Liver (tissue), 9 donors: Measurements from ENCODE around the gene MAN1C1. TPM values are rescaled to one million over a fixed set of nuclear protein-coding genes. Genes with fewer than 3 reads are reported as not detected.

ENCODE experiments used
- DNase-seq: peaks from one replicate; pipeline ENCODE4 v3.0.0-alpha.2; 2017; ENCODE audit warnings: low spot score
- H3K27ac ChIP-seq, 2 donors: one replicate each; pipeline ENCODE4 v1.7.0; 2013; ENCODE audit warnings: inconsistent platforms in 2 of 2, low read length in 2 of 2, control low read depth in 1 of 2, low read depth in 1 of 2, mild to moderate bottlenecking in 1 of 2
- H3K27me3 ChIP-seq, 4 donors: one replicate each; pipeline versions ENCODE4 v1.6.1 to v1.7.0; 2013; ENCODE audit warnings: low read length in 3 of 4, inconsistent platforms in 1 of 4, mild to moderate bottlenecking in 1 of 4, moderate library complexity in 1 of 4; ENCODE audit not compliant: control insufficient read depth in 4 of 4, insufficient read depth in 4 of 4
- H3K36me3 ChIP-seq, 4 donors: one replicate each; pipeline versions ENCODE4 v1.6.1 to v1.7.0; 2013; ENCODE audit warnings: low read length in 3 of 4, mild to moderate bottlenecking in 3 of 4, low read depth in 1 of 4, moderate library complexity in 1 of 4; ENCODE audit not compliant: control insufficient read depth in 4 of 4, insufficient read depth in 3 of 4
- H3K4me1 ChIP-seq, 4 donors: one replicate each; pipeline versions ENCODE4 v1.6.1 to v1.7.0; 2013; ENCODE audit warnings: low read length in 3 of 4, mild to moderate bottlenecking in 3 of 4, moderate library complexity in 1 of 4; ENCODE audit not compliant: control insufficient read depth in 4 of 4, insufficient read depth in 4 of 4
- H3K4me3 ChIP-seq, 3 donors: one replicate each; pipeline versions ENCODE4 v1.6.1 to v1.7.0; 2013; ENCODE audit warnings: low read length in 3 of 3, control low read depth in 1 of 3, low read depth in 1 of 3, mild to moderate bottlenecking in 1 of 3
- H3K9ac ChIP-seq, 2 donors: one replicate each; pipeline ENCODE4 v1.7.0; 2013; ENCODE audit warnings: low read length in 2 of 2, mild to moderate bottlenecking in 2 of 2, moderate library complexity in 2 of 2, control low read depth in 1 of 2, low read depth in 1 of 2
- H3K9me3 ChIP-seq, 4 donors: one replicate each; pipeline versions ENCODE4 v1.6.1 to v1.7.0; 2013; ENCODE audit warnings: low read length in 3 of 4; ENCODE audit not compliant: control insufficient read depth in 4 of 4
- FOXA1 ChIP-seq: IDR thresholded peaks from 2 replicates; pipeline ENCODE4 v1.6.1; 2016; ENCODE audit warnings: antibody characterized with exemption
- FOXA2 ChIP-seq: IDR thresholded peaks from 2 replicates; pipeline ENCODE4 v1.6.1; 2016; ENCODE audit warnings: antibody characterized with exemption
- GABPA ChIP-seq, 2 donors: IDR thresholded peaks in 1 of 2; conservative IDR thresholded peaks in 1 of 2; 2 replicates each; pipeline ENCODE4 v1.6.1; 2016; ENCODE audit warnings: antibody characterized with exemption in 2 of 2, mild to moderate bottlenecking in 1 of 2, moderate library complexity in 1 of 2
- HNF4A ChIP-seq, 2 donors: conservative IDR thresholded peaks; 2 replicates each; pipeline ENCODE4 v1.6.1; 2016; ENCODE audit warnings: antibody characterized with exemption in 2 of 2, mild to moderate bottlenecking in 2 of 2
- HNF4G ChIP-seq: IDR thresholded peaks from 2 replicates; pipeline ENCODE4 v1.6.1; 2016; ENCODE audit warnings: antibody characterized with exemption
- JUND ChIP-seq, 2 donors: IDR thresholded peaks; 2 replicates each; pipeline ENCODE4 v1.6.1; 2016; ENCODE audit warnings: antibody characterized with exemption in 2 of 2
- NR2F2 ChIP-seq: IDR thresholded peaks from 2 replicates; pipeline ENCODE4 v1.6.1; 2016; ENCODE audit warnings: antibody characterized with exemption
- RAD21 ChIP-seq, 2 donors: IDR thresholded peaks; 2 replicates each; pipeline ENCODE4 v1.6.1; 2016; ENCODE audit warnings: antibody characterized with exemption in 2 of 2, mild to moderate bottlenecking in 2 of 2
- RXRA ChIP-seq, 2 donors: IDR thresholded peaks; 2 replicates each; pipeline ENCODE4 v1.6.1; 2017 to 2018; ENCODE audit warnings: antibody characterized with exemption in 2 of 2, mild to moderate bottlenecking in 1 of 2
- SP1 ChIP-seq: IDR thresholded peaks from 2 replicates; pipeline ENCODE4 v1.6.1; 2018; ENCODE audit warnings: antibody characterized with exemption, mild to moderate bottlenecking
- YY1 ChIP-seq: IDR thresholded peaks from 2 replicates; pipeline ENCODE4 v1.6.1; 2016; ENCODE audit warnings: antibody characterized with exemption, mild to moderate bottlenecking
- WGBS: extraction: QIAGEN DNeasy Blood & Tissue Kit; methylation state at CpG from one replicate; pipeline ENCODE4 v1.1.7; 2013; 5-methylcytosine and 5-hydroxymethylcytosine counted together
- polyA plus RNA-seq, 2 donors: library from polyadenylated mRNA; stranded (reverse) in 1 of 2; unstranded in 1 of 2; fragments of 200-250 nt in 1 of 2; fragments of >200 nt in 1 of 2; fragmentation: Nextera tagmentation in 1 of 2; extraction: Ambion mirVana in 1 of 2; gene quantifications; one replicate each; pipeline versions ENCODE4 v1.2.1 to v1.2.3, GENCODE V29; 2013 to 2015
- total RNA-seq, 2 donors: library from RNA; depleted of rRNA; stranded (reverse); fragments of >200 nt; gene quantifications; one replicate each; pipeline ENCODE4 v1.2.3, GENCODE V29; 2014
- TF ChIP-seq, protein P1 (sequence below): IDR thresholded peaks from 2 replicates; pipeline ENCODE4 v1.6.1; 2016; ENCODE audit warnings: antibody characterized with exemption, mild to moderate bottlenecking
- TF ChIP-seq, protein P2 (sequence below): IDR thresholded peaks from 2 replicates; pipeline ENCODE4 v1.6.1; 2016; ENCODE audit warnings: antibody characterized with exemption
- TF ChIP-seq, protein P3 (sequence below): fragments of 150-350 bp; IDR thresholded peaks from 2 replicates; pipeline ENCODE4 v1.5.1; 2017; ENCODE audit warnings: improper control_type of control experiment, low read depth, low read length; ENCODE audit not compliant: missing input control
- TF ChIP-seq, protein P4 (sequence below): IDR thresholded peaks from 2 replicates; pipeline ENCODE4 v1.6.1; 2016; ENCODE audit warnings: antibody characterized with exemption
- TF ChIP-seq, protein P5 (sequence below): IDR thresholded peaks from 2 replicates; pipeline ENCODE4 v1.6.1; 2016; ENCODE audit warnings: antibody characterized with exemption
- donor health status: healthy.
- donor health status: healthy.
- donor health status: healthy.
- donor health status: healthy.
- donor health status: healthy.

The MAN1C1 gene
- total and polyA plus RNA-seq, 4 donors: 6.3 to 16.0 (median 8.1) TPM

DNA sequence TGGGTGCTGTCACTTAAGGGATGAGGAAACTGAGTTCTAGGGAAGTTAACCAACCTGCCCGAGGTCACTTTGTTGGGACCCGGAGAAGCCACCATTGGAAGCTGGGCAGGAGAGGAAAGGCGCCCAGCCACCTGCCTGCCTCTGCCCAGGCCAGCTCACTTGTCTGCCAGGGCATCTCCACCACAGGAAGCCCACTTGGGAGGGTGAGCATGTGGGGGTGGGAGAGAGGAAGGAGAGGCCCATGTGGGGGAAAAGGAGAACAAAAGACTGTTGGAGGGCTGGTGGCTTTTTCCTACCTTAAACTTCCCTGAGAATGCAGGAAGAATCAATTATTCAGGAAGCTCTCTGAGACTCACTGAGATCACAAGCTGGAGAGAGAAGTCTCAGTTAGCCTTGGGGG is 139.6 kb downstream of the MAN1C1 start:
- Histone ChIP-seq H3K27ac (no peak overlapping the region), H3K4me3 (no peak overlapping the region), H3K4me1 (no peaks in the 10 kb centered on the region), H3K9me3 (no peaks in the 10 kb centered on the region), H3K36me3 (peaks cover 0 to 5% (median 2%) of the 10 kb centered on the region in 4 donors), H3K9ac (no peak overlapping the region), H3K27me3 (no peaks in the 10 kb centered on the region)
- DNase-seq: no peak
- WGBS: 78% methylated on average over 3 of the region's 3 CpGs
- no peak for TF ChIP-seq HNF4A (conservative IDR thresholded peaks at IDR 0.05)
- TF ChIP-seq RXRA (IDR thresholded peaks at IDR 0.05): no peak
- TF ChIP-seq HNF4G: no peak
- no peak for TF ChIP-seq JUND (IDR thresholded peaks at IDR 0.05)
- TF ChIP-seq, protein P1, sequence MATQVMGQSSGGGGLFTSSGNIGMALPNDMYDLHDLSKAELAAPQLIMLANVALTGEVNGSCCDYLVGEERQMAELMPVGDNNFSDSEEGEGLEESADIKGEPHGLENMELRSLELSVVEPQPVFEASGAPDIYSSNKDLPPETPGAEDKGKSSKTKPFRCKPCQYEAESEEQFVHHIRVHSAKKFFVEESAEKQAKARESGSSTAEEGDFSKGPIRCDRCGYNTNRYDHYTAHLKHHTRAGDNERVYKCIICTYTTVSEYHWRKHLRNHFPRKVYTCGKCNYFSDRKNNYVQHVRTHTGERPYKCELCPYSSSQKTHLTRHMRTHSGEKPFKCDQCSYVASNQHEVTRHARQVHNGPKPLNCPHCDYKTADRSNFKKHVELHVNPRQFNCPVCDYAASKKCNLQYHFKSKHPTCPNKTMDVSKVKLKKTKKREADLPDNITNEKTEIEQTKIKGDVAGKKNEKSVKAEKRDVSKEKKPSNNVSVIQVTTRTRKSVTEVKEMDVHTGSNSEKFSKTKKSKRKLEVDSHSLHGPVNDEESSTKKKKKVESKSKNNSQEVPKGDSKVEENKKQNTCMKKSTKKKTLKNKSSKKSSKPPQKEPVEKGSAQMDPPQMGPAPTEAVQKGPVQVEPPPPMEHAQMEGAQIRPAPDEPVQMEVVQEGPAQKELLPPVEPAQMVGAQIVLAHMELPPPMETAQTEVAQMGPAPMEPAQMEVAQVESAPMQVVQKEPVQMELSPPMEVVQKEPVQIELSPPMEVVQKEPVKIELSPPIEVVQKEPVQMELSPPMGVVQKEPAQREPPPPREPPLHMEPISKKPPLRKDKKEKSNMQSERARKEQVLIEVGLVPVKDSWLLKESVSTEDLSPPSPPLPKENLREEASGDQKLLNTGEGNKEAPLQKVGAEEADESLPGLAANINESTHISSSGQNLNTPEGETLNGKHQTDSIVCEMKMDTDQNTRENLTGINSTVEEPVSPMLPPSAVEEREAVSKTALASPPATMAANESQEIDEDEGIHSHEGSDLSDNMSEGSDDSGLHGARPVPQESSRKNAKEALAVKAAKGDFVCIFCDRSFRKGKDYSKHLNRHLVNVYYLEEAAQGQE: no peak
- TF ChIP-seq, protein P2, sequence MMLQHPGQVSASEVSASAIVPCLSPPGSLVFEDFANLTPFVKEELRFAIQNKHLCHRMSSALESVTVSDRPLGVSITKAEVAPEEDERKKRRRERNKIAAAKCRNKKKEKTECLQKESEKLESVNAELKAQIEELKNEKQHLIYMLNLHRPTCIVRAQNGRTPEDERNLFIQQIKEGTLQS: no peak
- TF ChIP-seq, protein P3, sequence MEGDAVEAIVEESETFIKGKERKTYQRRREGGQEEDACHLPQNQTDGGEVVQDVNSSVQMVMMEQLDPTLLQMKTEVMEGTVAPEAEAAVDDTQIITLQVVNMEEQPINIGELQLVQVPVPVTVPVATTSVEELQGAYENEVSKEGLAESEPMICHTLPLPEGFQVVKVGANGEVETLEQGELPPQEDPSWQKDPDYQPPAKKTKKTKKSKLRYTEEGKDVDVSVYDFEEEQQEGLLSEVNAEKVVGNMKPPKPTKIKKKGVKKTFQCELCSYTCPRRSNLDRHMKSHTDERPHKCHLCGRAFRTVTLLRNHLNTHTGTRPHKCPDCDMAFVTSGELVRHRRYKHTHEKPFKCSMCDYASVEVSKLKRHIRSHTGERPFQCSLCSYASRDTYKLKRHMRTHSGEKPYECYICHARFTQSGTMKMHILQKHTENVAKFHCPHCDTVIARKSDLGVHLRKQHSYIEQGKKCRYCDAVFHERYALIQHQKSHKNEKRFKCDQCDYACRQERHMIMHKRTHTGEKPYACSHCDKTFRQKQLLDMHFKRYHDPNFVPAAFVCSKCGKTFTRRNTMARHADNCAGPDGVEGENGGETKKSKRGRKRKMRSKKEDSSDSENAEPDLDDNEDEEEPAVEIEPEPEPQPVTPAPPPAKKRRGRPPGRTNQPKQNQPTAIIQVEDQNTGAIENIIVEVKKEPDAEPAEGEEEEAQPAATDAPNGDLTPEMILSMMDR: no peak
- TF ChIP-seq FOXA2: no peak
- TF ChIP-seq NR2F2: no peak
- TF ChIP-seq FOXA1: no peak

DNA sequence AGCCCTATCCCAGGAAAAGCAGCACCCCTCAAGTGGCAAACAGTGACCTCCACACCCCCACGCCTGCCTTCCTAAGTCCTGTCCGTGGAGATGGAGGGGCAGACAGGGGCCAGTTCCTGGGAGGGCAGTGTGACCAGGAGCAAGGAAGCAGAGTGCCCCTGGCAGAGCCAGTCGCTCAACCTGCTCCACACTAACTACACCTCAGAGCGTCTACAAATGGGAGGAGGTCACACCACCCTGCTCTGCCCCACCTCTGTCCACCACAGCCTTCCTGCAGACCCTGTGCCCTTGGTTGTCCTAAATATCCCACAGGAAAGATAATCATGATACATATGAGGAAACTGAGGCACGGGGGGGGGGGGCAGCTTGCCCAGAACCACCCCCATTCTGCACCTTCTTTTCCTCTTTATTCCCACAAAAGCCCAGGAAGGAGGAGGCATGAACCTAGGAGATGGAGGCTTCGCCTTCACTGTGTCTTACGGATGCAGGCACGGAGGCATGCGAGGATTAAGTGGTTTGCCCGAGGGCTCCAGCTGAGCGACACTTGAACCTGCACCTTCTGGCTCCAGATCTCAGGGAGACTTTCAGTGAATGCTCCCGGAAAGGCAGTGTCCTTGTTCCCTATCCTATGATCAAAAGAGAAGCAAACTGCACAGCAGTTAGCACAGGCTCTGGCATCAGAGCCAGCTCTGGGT is 140.7 kb downstream of the MAN1C1 start:
- Histone ChIP-seq H3K36me3 (peaks cover 0 to 4% (median 0%) of the 10 kb centered on the region in 4 donors), H3K27ac (no peak overlapping the region), H3K4me3 (no peak overlapping the region), H3K9ac (no peak overlapping the region), H3K4me1 (no peaks in the 10 kb centered on the region), H3K9me3 (no peaks in the 10 kb centered on the region), H3K27me3 (no peaks in the 10 kb centered on the region)
- no peak for DNase-seq
- WGBS: 88% methylated on average over 12 of the region's 12 CpGs
- TF ChIP-seq, protein P2: no peak
- TF ChIP-seq SP1: no peak
- no peak for TF ChIP-seq YY1
- TF ChIP-seq, protein P1: no peak
- TF ChIP-seq, protein P3: no peak
- no peak for TF ChIP-seq JUND (IDR thresholded peaks at IDR 0.05)
- no peak for TF ChIP-seq RAD21 (IDR thresholded peaks at IDR 0.05)
- TF ChIP-seq HNF4A (conservative IDR thresholded peaks at IDR 0.05): no peak
- TF ChIP-seq, protein P4, sequence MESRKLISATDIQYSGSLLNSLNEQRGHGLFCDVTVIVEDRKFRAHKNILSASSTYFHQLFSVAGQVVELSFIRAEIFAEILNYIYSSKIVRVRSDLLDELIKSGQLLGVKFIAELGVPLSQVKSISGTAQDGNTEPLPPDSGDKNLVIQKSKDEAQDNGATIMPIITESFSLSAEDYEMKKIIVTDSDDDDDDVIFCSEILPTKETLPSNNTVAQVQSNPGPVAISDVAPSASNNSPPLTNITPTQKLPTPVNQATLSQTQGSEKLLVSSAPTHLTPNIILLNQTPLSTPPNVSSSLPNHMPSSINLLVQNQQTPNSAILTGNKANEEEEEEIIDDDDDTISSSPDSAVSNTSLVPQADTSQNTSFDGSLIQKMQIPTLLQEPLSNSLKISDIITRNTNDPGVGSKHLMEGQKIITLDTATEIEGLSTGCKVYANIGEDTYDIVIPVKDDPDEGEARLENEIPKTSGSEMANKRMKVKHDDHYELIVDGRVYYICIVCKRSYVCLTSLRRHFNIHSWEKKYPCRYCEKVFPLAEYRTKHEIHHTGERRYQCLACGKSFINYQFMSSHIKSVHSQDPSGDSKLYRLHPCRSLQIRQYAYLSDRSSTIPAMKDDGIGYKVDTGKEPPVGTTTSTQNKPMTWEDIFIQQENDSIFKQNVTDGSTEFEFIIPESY: no peak
- no peak for TF ChIP-seq FOXA2
- no peak for TF ChIP-seq GABPA (IDR thresholded peaks at IDR 0.05 in 1 of 2, conservative IDR thresholded peaks at IDR 0.05 in 1 of 2)
- TF ChIP-seq FOXA1: no peak
- TF ChIP-seq, protein P5, sequence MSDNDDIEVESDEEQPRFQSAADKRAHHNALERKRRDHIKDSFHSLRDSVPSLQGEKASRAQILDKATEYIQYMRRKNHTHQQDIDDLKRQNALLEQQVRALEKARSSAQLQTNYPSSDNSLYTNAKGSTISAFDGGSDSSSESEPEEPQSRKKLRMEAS: no peak
